Sigmoid colon (tissue), 4 donors: ENCODE data around the gene ATXN1.

ENCODE experiments used
- EP300 ChIP-seq, 4 donors: sonication (generic); formaldehyde crosslinking; IDR thresholded peaks; one replicate each; pipeline ENCODE4 v1.6.1; 2017; ENCODE audit warnings: antibody characterized with exemption in 4 of 4
- POLR2A ChIP-seq, 2 donors: fragments of 450-650 bp; IDR thresholded peaks; one replicate each; pipeline ENCODE4 v1.6.1; 2016; ENCODE audit warnings: antibody characterized with exemption in 2 of 2, mild to moderate bottlenecking in 2 of 2, moderate library complexity in 2 of 2
- TF ChIP-seq, protein P1 (sequence below), 4 experiments: fragments of 450-650 bp in 3 of 4; fragments of 200-600 bp in 1 of 4; IDR thresholded peaks; one replicate each; pipeline ENCODE4 v1.5.1; 2016 to 2019; ENCODE audit warnings: antibody characterized with exemption in 4 of 4, mild to moderate bottlenecking in 3 of 4, moderate library complexity in 2 of 4

DNA sequence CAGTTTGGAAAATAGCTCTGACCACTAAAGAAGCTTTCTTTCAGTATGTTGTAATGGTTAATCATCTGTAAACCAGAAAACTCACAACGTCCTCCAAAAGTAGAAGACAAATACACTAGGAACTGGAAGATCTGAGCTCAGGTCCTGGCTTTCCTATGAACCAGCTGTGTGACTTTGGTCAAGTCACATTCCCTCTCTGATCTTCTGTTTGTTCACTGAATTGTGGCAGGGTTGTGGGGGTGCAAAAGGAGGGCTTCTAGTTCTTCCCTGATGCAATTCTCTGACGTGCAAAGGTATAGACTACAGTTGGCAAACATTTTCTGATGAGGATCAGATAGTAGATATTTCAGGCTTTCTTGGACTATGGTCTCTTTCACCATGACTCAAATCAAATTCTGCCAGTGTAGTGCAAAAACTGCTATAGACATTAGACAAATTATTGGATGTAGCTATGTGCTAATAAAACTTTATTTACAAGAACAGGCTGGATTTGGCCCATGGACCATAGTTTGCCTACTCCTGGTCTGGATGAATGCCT lies 44.9 kb downstream of the ATXN1 start:
- TF ChIP-seq, protein P1, sequence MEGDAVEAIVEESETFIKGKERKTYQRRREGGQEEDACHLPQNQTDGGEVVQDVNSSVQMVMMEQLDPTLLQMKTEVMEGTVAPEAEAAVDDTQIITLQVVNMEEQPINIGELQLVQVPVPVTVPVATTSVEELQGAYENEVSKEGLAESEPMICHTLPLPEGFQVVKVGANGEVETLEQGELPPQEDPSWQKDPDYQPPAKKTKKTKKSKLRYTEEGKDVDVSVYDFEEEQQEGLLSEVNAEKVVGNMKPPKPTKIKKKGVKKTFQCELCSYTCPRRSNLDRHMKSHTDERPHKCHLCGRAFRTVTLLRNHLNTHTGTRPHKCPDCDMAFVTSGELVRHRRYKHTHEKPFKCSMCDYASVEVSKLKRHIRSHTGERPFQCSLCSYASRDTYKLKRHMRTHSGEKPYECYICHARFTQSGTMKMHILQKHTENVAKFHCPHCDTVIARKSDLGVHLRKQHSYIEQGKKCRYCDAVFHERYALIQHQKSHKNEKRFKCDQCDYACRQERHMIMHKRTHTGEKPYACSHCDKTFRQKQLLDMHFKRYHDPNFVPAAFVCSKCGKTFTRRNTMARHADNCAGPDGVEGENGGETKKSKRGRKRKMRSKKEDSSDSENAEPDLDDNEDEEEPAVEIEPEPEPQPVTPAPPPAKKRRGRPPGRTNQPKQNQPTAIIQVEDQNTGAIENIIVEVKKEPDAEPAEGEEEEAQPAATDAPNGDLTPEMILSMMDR (IDR thresholded peaks at IDR 0.05), result no peak
- no peak for TF ChIP-seq POLR2A (IDR thresholded peaks at IDR 0.05)
- TF ChIP-seq EP300 (IDR thresholded peaks at IDR 0.05), result no peak
